GM08714 (cell line): ENCODE measurements around the gene ELP4.

Source experiments
- H3K4me3 ChIP-seq: fragments of 200-500 bp; sonication (Bioruptor generic); 2 replicates; pipeline ENCODE4 v1.5.1; 2014; ENCODE audit warnings: mild to moderate bottlenecking, low read length, inconsistent platforms
- ZNF274 ChIP-seq: IDR thresholded peaks from 2 replicates; pipeline ENCODE4 v1.6.1; 2012; ENCODE audit warnings: mild to moderate bottlenecking, low read depth, low read length

Gene ELP4

DNA sequence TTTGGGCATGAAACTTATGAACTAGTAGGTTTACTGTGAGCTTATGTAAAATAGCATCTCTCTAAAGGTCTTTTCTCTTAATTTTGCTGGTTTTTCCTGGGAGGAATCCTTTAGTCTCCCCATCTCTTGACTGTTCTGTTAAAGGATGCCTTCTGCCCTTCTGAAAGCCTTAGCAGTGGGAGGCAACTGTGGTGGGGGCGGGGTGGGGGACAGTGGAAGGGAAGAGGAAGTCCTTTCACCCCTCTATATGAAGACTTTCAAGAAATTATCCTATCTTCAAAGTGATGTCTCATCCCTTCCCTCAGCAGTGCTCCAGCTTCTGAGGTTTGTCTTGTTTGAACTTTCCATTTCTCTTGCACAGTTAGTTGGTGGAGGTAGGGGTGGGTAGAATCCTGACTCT is 73.1 kb downstream of the ELP4 start:
- no peak for TF ChIP-seq ZNF274
- H3K4me3 ChIP-seq, result no peak overlapping the region

GRCh38 chr11:31598454-31598853 is 88.9 kb downstream of the ELP4 start:
- TF ChIP-seq ZNF274, result no peak

DNA sequence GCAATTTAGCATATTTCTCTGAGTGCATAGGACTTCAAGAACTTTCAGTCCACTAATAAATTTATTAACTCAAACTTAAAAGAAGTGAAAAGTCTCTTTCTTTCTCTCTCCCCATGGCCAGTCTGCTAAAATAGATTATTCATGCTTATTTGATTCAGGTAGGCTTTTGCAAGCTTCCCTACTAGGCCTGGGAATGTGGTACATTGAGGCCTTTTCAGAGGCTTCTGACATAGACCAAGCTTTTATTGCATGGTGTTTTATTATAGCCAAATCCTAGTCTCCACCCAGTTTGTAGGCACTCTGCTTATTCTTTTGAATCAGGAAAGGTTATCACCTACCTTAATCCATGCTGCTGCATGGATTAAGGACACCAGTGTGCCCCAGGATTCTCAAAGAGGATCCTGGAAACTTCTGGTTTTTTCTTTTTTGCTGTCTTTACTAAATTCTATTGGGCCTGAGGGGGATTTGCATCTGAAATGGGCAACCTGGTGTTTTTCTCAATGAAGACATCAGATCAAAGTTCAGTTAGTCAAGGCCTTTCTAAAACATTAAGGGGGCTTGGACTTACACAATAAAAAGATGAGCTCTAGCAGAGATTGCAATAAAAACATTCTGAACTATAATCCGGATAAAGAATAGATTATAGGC is 92.2 kb downstream of the ELP4 start:
- no peak overlapping the region for H3K4me3 ChIP-seq
- no peak for TF ChIP-seq ZNF274

More at GRCh38 chr11:31598454-31598853, 88.9 kb downstream of the ELP4 start:
- H3K4me3 ChIP-seq, result no peak overlapping the region

GRCh38 chr11:31606893-31607292 is 97.3 kb downstream of the ELP4 start:
- no peak overlapping the region for H3K4me3 ChIP-seq
- TF ChIP-seq ZNF274, result no peak

GRCh38 chr11:31607914-31608313 is 98.3 kb downstream of the ELP4 start:
- TF ChIP-seq ZNF274, result no peak
- no peak overlapping the region for H3K4me3 ChIP-seq

GRCh38 chr11:31608995-31609394 is 99.4 kb downstream of the ELP4 start:
- no peak overlapping the region for H3K4me3 ChIP-seq
- no peak for TF ChIP-seq ZNF274

GRCh38 chr11:31610544-31610943 is 101.0 kb downstream of the ELP4 start:
- no peak for TF ChIP-seq ZNF274

GRCh38 chr11:31617246-31617645 is 107.7 kb downstream of the ELP4 start:
- TF ChIP-seq ZNF274, result no peak
- H3K4me3 ChIP-seq, result no peak overlapping the region

More at GRCh38 chr11:31610544-31610943, 101.0 kb downstream of the ELP4 start:
- H3K4me3 ChIP-seq, result no peak overlapping the region

- H3K4me3 ChIP-seq, result no peak overlapping the region
- no peak for TF ChIP-seq ZNF274
Measured at GRCh38 chr11:31619980-31620379, 110.4 kb downstream of the ELP4 start.

- no peak for TF ChIP-seq ZNF274
Measured at GRCh38 chr11:31620434-31620833, 110.9 kb downstream of the ELP4 start.

DNA sequence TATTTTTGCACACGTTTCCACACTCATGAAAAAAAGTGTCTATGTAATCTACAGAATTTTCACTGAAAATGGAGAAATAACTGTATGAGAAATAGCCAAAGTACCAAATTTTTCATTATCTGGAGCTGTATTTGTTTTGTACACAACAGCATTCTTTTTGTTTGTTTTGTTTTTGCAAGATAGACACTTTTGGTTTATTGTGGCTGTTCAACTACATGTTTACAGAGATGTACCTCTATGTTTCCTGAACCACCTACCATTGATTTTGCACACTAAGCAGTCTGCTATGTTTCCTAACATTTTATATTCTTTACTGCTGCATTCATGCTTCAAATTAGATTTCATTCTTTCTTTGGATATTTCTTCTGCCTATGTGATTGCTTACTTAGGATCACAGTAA is 116.3 kb downstream of the ELP4 start:
- H3K4me3 ChIP-seq, result no peak overlapping the region
- no peak for TF ChIP-seq ZNF274

More at GRCh38 chr11:31620434-31620833, 110.9 kb downstream of the ELP4 start:
- no peak overlapping the region for H3K4me3 ChIP-seq

DNA sequence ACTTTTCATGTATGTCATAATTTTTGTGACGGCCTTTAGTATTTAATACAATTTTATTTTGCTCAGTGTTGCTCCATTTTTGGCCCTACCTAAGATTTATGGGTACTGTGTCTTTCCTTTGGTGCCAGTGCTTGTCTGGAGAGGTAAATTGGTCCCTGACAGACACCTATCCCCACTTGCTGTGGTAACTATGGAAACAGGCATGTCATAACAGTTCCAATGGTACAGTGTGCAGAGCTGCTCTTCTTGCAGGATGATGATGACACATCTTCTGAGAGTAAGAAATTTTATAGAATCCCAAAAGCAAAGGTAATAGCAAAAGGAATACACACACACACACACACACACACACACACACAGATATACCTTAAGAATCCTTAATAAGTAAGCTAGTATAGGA is 118.5 kb downstream of the ELP4 start:
- H3K4me3 ChIP-seq, result no peak overlapping the region
- TF ChIP-seq ZNF274, result no peak

- no peak overlapping the region for H3K4me3 ChIP-seq
- TF ChIP-seq ZNF274, result no peak
Measured at GRCh38 chr11:31636983-31637382, 127.4 kb downstream of the ELP4 start.

DNA sequence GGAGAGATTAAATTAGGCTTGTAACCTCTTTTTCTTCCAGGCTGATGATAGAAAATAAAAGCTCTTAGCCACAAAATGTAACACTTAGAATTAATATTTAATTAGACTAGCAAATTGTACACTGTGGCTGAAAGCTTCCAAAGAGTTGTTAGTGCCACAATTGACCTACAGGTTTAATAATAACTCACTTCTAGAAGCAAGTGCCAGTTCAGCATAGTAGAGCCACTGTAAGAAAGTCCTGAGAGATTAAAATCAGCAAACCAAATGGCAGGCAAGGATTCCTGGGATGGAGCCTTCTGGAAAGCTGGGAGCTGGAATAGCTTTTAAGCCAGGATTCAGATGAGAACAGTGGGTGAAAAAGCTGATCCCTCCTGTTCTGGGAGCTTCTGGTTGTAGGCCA is 131.0 kb downstream of the ELP4 start:
- TF ChIP-seq ZNF274, result no peak
- no peak overlapping the region for H3K4me3 ChIP-seq

GRCh38 chr11:31641477-31642062 is 132.0 kb downstream of the ELP4 start:
- no peak for TF ChIP-seq ZNF274
- no peak overlapping the region for H3K4me3 ChIP-seq

DNA sequence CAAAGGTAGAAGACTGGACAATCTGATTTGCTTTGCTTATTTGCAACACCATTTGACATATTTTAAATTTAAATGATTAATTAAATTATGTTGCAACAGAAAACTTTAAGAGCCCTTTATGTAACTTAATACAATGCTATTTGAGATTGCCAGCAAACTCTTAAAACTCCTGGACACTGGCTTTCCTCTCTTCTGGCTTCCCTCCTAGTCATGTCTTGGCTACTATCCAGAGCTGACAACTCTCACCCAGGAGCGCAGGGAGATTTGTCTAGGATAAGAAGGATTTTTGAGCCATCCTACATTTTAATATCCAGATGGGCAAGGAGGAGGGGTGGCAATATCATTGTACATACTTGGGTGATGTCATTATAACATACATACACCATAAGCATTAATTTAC is 134.3 kb downstream of the ELP4 start:
- no peak for TF ChIP-seq ZNF274

DNA sequence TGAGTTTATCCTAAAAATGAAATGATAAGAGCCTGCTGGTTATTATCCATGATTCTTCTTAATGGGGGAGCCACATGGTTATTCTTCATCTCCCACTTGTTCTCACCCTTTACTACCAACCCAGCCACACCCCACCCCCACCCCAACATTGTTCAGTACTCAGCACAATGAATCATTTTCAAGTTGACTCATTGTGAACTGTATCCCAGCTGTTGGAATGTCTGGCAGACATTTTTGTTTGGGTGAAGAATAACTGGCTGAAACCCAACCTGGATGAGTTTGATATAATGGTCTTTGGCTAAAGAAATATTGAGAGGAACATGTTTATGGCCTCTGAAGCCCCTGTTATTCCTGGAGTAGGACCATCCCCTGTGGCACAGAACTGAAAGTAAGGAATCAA is 136.2 kb downstream of the ELP4 start:
- H3K4me3 ChIP-seq, result no peak overlapping the region
- no peak for TF ChIP-seq ZNF274

More for the DNA sequence above, 134.3 kb downstream of the ELP4 start:
- H3K4me3 ChIP-seq, result no peak overlapping the region
